ENCODE measurements around the gene GPR35.

The GPR35 gene

GRCh38 chr2:240589375-240589774 is 35.9 kb upstream of the GPR35 start:
- DNase-seq (ENCODE audit: low read depth), result no peak

DNA sequence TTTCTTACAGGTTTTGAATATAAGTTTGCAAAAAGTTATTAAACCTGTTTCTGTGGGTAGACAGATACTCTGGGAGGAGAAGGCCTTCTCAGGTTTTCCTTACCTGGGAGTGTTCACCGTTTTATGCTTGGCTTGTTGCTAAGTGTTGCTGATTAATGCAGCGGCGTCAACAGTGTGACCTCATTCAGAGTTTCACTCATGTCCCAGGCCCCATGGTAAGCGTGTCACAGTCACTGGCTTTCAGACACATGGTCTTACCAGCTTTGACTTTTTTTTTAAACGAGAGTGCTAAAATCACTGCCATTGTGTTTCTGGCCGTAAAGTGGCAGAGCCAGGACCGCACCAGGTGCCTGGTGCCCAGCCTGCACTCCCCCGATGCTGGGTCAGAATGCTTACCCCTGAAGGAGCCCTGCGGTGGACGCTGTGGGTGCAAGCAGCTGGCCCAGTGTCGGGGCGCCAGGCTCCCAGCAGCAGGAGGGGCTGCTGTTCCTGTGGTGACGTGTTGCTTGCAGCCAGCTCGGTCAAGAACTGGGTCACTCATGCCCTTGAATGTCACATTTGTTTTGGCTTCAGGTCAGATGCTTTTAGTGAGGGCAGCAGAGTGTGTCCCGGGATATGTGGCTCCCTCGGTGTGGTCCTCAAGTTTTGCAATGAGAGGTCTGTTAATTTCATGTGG is 35.3 kb upstream of the GPR35 start:
- DNase-seq (ENCODE audit: low read depth), result no peak

DNA sequence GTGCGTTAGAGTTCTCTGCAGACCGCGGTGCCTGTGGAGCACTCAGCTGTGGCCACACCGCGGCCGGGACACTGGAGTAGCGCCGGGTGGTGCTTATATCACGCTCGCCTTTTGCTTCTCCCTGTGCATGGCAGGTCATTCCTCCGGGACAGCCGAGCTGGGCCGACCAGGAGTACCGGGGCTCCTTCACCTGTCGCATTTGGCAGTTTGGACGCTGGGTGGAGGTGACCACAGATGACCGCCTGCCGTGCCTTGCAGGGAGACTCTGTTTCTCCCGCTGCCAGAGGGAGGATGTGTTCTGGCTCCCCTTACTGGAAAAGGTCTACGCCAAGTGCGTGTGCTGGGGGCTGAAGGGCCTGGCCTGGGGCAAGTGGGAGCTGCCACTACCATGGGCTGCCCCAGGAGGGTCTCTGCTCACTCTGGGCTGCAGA is 34.6 kb upstream of the GPR35 start:
- DNase-seq (ENCODE audit: low read depth), result no peak

DNA sequence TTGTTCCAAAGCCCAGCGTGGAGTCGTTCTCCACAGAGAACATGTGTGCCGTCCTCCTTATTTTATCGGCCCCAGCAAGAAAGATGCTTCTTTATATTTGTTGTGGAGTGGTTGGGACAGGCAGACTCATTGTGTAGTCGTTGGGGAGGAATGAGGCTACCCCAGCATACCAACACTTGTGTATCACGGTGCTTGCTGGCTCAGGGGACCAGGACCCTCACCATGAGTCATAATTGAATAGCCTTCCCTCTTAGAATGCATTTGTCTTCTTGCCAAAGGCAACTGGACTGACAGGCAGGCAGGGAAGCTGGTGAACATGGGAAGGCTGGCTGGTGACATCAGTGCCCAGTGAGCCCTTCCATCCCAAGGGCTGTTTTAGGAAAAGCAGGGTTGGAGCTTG is 34.1 kb upstream of the GPR35 start:
- no peak for DNase-seq (ENCODE audit: low read depth)

DNA sequence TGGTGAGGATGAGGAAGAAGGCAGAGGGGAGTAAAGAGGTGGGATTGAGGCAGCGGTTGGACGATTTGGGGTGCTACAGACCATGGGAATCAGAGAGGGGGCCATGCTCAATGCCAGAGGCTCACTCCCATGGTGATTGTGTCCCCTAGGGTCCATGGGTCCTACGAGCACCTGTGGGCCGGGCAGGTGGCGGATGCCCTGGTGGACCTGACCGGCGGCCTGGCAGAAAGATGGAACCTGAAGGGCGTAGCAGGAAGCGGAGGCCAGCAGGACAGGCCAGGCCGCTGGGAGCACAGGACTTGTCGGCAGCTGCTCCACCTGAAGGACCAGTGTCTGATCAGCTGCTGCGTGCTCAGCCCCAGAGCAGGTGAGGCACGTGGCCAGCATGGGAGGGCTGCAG is 33.5 kb upstream of the GPR35 start:
- DNase-seq (ENCODE audit: low read depth), result no peak

DNA sequence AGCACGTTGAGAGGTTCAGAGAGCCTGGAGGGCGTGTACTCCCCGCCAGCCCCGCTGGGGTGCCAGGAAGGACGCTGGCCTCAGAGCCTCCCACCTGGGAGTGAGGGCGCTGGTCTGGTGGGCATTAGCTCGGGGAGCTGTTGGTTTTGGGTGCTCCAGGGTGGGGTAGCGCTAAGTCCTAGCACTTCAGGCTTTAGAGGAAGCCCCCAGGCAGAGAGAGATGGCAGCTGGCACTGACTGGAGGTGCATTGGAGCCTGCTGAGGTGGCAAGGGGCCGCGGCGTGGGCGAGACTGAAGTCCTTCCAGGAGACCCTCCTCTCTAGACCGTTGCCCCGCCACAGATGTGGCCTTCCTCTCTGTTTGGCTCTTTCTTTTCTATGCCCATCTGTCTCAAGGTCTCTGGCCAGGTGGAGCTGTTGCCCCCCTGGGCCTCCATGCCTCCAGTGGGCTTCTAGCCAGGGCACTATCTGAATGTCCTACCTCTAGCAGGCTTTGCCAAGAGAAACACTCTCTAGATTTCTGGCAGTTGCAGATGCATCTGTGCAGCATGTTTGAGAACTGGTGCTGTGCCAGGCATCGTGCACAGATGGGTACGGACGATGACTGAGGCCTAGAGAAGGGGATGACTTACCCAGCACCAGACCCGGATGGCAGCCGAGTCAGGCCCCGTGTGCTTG is 32.1 kb upstream of the GPR35 start:
- no peak for DNase-seq (ENCODE audit: low read depth)

- no peak for DNase-seq (ENCODE audit: low read depth)
Observed at GRCh38 chr2:240593703-240594451, 31.4 kb upstream of the GPR35 start.

DNA sequence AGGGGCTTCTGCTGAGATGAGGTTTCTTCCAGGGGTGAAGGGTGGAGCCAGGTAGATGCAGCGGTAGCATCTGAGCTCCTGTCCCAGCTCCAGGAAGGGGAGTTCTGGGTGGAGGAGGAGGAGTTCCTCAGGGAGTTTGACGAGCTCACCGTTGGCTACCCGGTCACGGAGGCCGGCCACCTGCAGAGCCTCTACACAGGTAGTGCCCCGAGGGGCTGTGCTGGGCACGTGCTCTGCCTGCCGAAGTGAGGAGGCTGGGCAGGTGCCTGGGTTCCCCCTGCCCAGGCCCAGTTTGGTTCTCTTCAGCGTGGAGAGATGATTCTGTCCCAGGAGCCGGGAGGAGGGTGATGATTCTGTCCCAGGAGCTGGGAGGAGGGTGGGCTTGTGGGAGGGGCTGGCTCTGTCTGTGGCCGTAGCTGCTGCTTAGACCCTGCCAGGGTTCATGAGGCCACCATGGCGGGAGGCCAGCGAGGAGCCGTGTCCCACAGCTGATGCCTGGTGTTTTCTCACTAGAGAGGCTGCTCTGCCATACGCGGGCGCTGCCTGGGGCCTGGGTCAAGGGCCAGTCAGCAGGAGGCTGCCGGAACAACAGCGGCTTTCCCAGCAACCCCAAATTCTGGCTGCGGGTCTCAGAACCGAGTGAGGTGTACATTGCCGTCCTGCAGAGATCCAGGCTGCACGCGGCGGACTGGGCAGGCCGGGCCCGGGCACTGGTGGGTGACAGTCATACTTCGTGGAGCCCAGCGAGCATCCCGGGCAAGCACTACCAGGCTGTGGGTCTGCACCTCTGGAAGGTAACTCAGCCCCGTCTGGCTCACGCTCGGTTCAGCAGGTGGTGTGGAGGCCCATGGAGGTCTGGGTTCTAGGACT is 30.5 kb upstream of the GPR35 start:
- DNase-seq (ENCODE audit: low read depth), result no peak

DNA sequence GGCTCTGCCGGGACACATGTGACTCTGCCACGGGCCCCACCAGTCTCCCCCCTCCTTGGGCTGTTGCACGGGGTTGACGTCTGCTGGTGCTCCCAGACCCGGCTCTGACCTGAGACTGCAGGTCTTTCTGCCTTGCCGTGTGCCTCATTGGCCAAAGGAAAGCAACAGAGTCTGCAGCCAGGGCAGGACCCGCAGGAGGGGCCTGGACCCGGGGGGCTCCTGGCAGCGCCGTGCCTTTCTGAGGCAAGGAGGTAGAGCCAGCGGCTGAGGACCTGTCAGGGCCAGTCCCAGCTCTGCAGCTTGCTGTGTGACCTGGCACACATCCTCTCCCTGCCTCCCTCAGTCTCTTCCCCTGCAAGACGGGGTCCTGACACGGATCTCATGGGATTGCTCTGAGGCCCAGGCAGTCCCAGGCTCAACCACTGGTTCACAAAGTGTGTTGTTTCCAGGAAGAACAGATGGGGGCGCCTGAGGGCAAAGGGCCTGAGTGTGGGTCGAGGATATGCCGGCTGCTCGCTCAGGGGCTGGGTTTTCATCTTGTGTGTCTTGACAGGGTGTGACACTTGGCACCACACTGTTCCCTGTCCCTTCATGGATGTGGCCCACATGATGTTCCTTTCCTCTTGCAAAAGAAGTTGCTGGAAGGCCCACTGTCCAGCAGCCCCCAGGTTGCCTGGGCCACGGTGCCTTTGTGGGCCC is 29.8 kb upstream of the GPR35 start:
- DNase-seq (ENCODE audit: low read depth), result no peak

DNA sequence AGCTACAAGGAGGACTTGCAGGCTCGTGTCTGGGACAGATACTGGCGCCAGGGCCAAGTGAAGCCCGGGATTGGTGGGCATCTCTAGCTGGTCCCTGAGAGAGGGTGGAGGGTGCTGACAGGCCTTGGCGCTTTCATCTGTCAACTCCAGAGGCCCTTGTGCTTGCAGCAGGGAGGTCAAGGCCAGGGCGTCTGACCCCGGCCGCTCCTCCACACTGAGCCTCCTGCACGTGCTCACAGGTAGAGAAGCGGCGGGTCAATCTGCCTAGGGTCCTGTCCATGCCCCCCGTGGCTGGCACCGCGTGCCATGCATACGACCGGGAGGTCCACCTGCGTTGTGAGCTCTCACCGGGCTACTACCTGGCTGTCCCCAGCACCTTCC is 29.2 kb upstream of the GPR35 start:
- no peak for DNase-seq (ENCODE audit: low read depth)

GRCh38 chr2:240596491-240596931 is 28.8 kb upstream of the GPR35 start:
- DNase-seq (ENCODE audit: low read depth), result no peak

DNA sequence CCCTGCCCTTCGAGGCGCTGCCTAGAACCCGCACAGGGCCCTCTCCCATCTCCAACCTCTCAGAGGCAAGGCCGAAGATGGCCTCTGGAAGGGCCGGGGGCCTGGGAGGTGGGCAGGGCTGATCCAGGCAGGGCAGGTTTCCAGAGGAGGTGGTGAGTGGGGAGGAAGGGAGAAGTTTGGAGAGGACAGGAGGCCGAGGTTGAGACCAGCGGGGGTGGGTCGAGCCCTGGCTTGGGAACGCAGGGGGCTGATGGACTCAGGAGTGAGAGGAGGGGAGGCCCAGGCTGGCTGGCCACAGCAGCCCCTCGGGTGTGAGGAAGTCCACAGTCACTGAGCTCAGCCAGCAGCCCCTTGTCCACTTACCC is 28.2 kb upstream of the GPR35 start:
- DNase-seq (ENCODE audit: low read depth), result no peak

- no peak for DNase-seq (ENCODE audit: low read depth)
Observed at GRCh38 chr2:240597419-240598181, 27.7 kb upstream of the GPR35 start.

- DNase-seq (ENCODE audit: low read depth), result no peak
Observed at GRCh38 chr2:240598311-240598911, 26.9 kb upstream of the GPR35 start.

DNA sequence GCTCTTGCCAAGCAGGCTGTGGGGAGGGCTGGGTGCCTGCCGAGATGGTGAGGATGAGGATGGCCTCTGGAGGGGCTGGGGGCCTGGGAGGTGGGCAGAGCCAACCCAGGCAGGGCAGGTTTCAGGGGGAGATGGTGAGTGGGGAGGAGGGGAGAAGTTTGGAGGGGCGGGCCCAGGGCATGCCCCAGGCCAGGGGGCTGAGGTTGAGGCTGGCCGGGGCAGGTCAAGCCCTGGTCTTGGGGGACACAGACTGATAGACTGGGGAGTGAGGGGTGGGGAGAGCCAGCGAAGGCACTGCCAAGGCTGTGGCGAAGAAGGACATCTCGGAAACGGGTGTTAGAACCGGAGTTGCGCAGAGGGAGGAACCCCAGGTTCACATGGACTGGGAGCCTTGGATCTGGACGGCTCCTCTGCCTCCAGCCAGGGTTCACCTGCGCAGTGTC is 26.1 kb upstream of the GPR35 start:
- DNase-seq (ENCODE audit: low read depth), result no peak

GRCh38 chr2:240600451-240600961 is 24.8 kb upstream of the GPR35 start:
- no peak for DNase-seq (ENCODE audit: low read depth)

DNA sequence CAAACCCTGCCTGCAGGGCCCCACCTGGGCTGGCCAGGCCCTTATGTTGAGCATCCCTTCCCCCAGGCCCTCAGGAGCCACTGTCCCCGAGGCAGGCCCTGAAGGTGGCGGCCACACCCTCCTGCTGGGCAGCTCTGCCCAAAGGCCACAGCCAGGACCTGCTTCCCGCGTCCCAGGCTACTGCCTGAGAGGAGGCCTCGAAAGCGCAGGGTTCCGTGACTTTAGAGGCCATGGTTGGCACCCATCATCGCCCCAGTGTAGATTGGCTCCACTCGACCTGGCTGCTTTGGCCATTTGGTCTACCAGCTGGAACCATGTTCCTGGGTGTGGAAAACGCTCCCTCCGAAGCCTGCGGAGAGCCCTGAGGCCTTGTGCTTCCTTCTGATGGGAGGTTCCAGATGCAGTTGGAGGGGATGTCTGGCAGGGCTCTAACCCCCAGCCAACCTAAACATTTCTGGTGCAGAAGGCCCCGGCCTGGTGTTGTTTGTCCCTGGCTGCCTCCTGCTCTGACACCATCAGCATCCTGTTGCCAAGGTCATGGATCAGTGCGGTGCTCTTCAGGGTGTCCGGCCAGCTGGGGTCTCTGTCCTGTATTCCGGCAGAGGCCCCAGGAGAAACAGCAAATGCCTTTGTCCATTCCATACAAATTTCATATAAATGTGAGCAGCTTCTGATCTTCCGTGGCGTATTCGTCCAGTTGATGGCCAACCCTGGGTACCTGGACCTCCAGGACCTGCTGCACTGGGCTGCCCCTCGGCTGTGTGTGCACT is 24.0 kb upstream of the GPR35 start:
- DNase-seq (ENCODE audit: low read depth), result no peak

- DNase-seq (ENCODE audit: low read depth), result no peak
Observed at GRCh38 chr2:240601831-240602160, 23.5 kb upstream of the GPR35 start.

GRCh38 chr2:240602266-240603050 is 22.8 kb upstream of the GPR35 start:
- DNase-seq (ENCODE audit: low read depth), result no peak

All from activated T-helper 1 cell treated with Interleukin-2 at 50 U/mL for 16 hours (primary cell).